Thyroid gland (tissue), 4 donors: ENCODE measurements around the gene ATXN7L3. TPM values are rescaled to one million over a fixed set of nuclear protein-coding genes. Genes with fewer than 3 reads are reported as not detected.

ENCODE experiments used
- DNase-seq, 2 donors: peaks; one replicate each; pipeline ENCODE4 v3.0.0-alpha.2; 2019
- H3K27ac ChIP-seq, 3 donors: fragments of 200-600 bp; sonication (generic); 1 replicate in 2 of 3; 2 replicates in 1 of 3; pipeline ENCODE4 v1.5.1; 2016 to 2019; ENCODE audit warnings: mild to moderate bottlenecking in 1 of 3, moderate library complexity in 1 of 3
- H3K27me3 ChIP-seq: fragments of 200-600 bp; sonication (generic); one replicate; pipeline ENCODE4 v1.5.1; 2019
- H3K36me3 ChIP-seq, 2 donors: fragments of 200-600 bp; sonication (generic); one replicate each; pipeline ENCODE4 v1.5.1; 2016 to 2019
- H3K4me1 ChIP-seq, 2 donors: fragments of 200-600 bp; sonication (generic); one replicate each; pipeline ENCODE4 v1.5.1; 2017 to 2019
- H3K4me3 ChIP-seq, 3 donors: fragments of 200-600 bp; sonication (generic); replicated peaks in 1 of 3; 1 replicate in 2 of 3; 2 replicates in 1 of 3; pipeline ENCODE4 v1.5.1; 2016; ENCODE audit warnings: mild to moderate bottlenecking in 1 of 3
- H3K9me3 ChIP-seq: fragments of 200-600 bp; sonication (generic); one replicate; pipeline ENCODE4 v1.5.1; 2017
- POLR2A ChIP-seq, 2 donors: fragments of 450-650 bp; IDR thresholded peaks; one replicate each; pipeline ENCODE4 v1.6.1; 2017; ENCODE audit warnings: antibody characterized with exemption in 2 of 2, mild to moderate bottlenecking in 2 of 2, moderate library complexity in 1 of 2
- WGBS, 2 donors: methylation state at CpG; one replicate each; pipeline ENCODE4 v1.1.5; 2017; 5-methylcytosine and 5-hydroxymethylcytosine counted together
- intact Hi-C: fragments of 100-400 bp; cut with DNase I; formaldehyde crosslinking; loops from one replicate; pipeline ENCODE4 v1.15.1; 2023
- total RNA-seq, 4 donors: library from RNA; depleted of rRNA; stranded (reverse); fragments of >200 nt; gene quantifications; one replicate each; pipeline ENCODE4 v1.2.3, GENCODE V29; 2016
- TF ChIP-seq, protein P1 (sequence below), 6 experiments: fragments of 200-600 bp in 3 of 6; fragments of 450-650 bp in 3 of 6; sonication (generic) in 3 of 6; IDR thresholded peaks; one replicate each; pipeline ENCODE4 v1.5.1; 2016 to 2019; ENCODE audit warnings: antibody characterized with exemption in 6 of 6, mild to moderate bottlenecking in 2 of 6, inconsistent platforms in 1 of 6, moderate library complexity in 1 of 6

ATXN7L3 gene
- total RNA-seq, 4 donors from 2014 or later = 52.4 to 64.5 (median 58.0) TPM

GRCh38 chr17:44236444-44236991, 36.8 kb upstream of the ATXN7L3 start:
- Histone ChIP-seq H3K27ac (no peak overlapping the region), H3K4me3 (no peak overlapping the region), H3K36me3 (no peaks in the 10 kb centered on the region), H3K4me1 (peaks cover 11 to 15% of the 10 kb centered on the region in 2 donors), H3K27me3 (no peaks in the 10 kb centered on the region), H3K9me3 (no peaks in the 10 kb centered on the region)
- WGBS, 2 donors = 77 to 80% methylated on average over 5 of the region's 5 CpGs
- intact Hi-C loops = no loop called here
- TF ChIP-seq POLR2A (IDR thresholded peaks at IDR 0.05) = no peak
- TF ChIP-seq, protein P1, sequence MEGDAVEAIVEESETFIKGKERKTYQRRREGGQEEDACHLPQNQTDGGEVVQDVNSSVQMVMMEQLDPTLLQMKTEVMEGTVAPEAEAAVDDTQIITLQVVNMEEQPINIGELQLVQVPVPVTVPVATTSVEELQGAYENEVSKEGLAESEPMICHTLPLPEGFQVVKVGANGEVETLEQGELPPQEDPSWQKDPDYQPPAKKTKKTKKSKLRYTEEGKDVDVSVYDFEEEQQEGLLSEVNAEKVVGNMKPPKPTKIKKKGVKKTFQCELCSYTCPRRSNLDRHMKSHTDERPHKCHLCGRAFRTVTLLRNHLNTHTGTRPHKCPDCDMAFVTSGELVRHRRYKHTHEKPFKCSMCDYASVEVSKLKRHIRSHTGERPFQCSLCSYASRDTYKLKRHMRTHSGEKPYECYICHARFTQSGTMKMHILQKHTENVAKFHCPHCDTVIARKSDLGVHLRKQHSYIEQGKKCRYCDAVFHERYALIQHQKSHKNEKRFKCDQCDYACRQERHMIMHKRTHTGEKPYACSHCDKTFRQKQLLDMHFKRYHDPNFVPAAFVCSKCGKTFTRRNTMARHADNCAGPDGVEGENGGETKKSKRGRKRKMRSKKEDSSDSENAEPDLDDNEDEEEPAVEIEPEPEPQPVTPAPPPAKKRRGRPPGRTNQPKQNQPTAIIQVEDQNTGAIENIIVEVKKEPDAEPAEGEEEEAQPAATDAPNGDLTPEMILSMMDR (IDR thresholded peaks at IDR 0.05) = no peak
- no peak for DNase-seq

- no peak overlapping the region for H3K4me3 ChIP-seq
- H3K36me3 ChIP-seq = no peaks in the 10 kb centered on the region
- no peak for TF ChIP-seq POLR2A (IDR thresholded peaks at IDR 0.05)
- TF ChIP-seq, protein P1 (IDR thresholded peaks at IDR 0.05) = no peak
- peaks cover 11 to 15% of the 10 kb centered on the region in 2 donors for H3K4me1 ChIP-seq
- H3K9me3 ChIP-seq = no peaks in the 10 kb centered on the region
- no peaks in the 10 kb centered on the region for H3K27me3 ChIP-seq
- H3K27ac ChIP-seq = peak overlapping the region in 1 of 3 donors; percentile 52
- intact Hi-C loops = no loop called here
- DNase-seq = peak; percentile 22
- 52 to 55% methylated on average over 5 of the region's 5 CpGs for WGBS, 2 donors
These were observed 35.9 kb upstream of the ATXN7L3 start for GRCh38 chr17:44235583-44235936.

GRCh38 chr17:44233582-44233981, 33.9 kb upstream of the ATXN7L3 start:
- Histone ChIP-seq H3K4me3 (no peak overlapping the region), H3K36me3 (no peaks in the 10 kb centered on the region), H3K27ac (no peak overlapping the region), H3K27me3 (no peaks in the 10 kb centered on the region), H3K9me3 (no peaks in the 10 kb centered on the region), H3K4me1 (peaks cover 11 to 15% of the 10 kb centered on the region in 2 donors)
- intact Hi-C loops = no loop called here
- TF ChIP-seq, protein P1 (IDR thresholded peaks at IDR 0.05) = no peak
- TF ChIP-seq POLR2A (IDR thresholded peaks at IDR 0.05) = no peak
- WGBS, 2 donors = 85 to 91% methylated on average over 5 of the region's 5 CpGs
- no peak for DNase-seq

- WGBS, 2 donors = 92 to 94% methylated on average over 7 of the region's 7 CpGs
- DNase-seq = no peak
- Histone ChIP-seq H3K9me3 (no peaks in the 10 kb centered on the region), H3K27me3 (no peaks in the 10 kb centered on the region), H3K4me1 (peaks cover 11 to 15% of the 10 kb centered on the region in 2 donors), H3K4me3 (no peak overlapping the region), H3K36me3 (no peaks in the 10 kb centered on the region), H3K27ac (no peak overlapping the region)
- TF ChIP-seq POLR2A (IDR thresholded peaks at IDR 0.05) = no peak
- TF ChIP-seq, protein P1 (IDR thresholded peaks at IDR 0.05) = no peak
- intact Hi-C loops = no loop called here
These were observed 32.4 kb upstream of the ATXN7L3 start for GRCh38 chr17:44232061-44232460.

DNA sequence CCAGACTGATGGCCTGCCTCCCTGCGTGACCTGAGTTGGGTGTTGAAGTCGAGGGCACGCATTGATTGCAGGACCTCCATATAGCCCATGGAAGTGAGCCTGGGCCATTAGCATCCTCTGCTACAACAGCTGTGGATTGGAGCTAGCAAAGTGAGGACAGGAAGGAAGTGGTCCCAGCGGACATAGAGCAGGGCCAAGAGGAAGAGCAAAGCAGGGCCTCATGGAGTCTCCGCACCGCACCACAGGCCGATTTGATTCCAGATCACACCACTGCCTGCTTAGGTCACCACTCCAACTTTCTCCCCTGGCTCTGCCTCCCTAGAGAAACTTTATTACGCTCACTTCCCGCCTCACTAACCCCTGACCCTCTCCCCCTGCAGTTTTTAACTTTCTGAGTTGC, 30.5 kb upstream of the ATXN7L3 start:
- intact Hi-C loops = no loop called here
- TF ChIP-seq POLR2A (IDR thresholded peaks at IDR 0.05) = no peak
- TF ChIP-seq, protein P1 (IDR thresholded peaks at IDR 0.05) = no peak
- Histone ChIP-seq H3K27ac (no peak overlapping the region), H3K27me3 (no peaks in the 10 kb centered on the region), H3K4me1 (peaks cover 7 to 8% of the 10 kb centered on the region in 2 donors), H3K36me3 (no peaks in the 10 kb centered on the region), H3K9me3 (no peaks in the 10 kb centered on the region), H3K4me3 (no peak overlapping the region)
- DNase-seq = no peak
- 71 to 78% methylated on average over 8 of the region's 9 CpGs for WGBS, 2 donors
